Esophagus mucosa (tissue), 1 donor: ENCODE results near the gene CCDC78. TPM values are rescaled to one million over a fixed set of nuclear protein-coding genes. Genes with fewer than 3 reads are reported as not detected.

Experiments used
- ATAC-seq: fragments of 200-7000 bp; cut with Tn5 transposase; one replicate; pipeline ENCODE4 v1.9.1; 2020
- total RNA-seq: library from RNA; stranded (reverse); gene quantifications from one replicate; pipeline ENCODE4 v1.2.4, GENCODE V29; 2023
- donor health status: DM: yes; HTN: yes; CAD: no.

The CCDC78 gene
- total RNA-seq, 1 donor from 2014 or later, result 0.40 TPM

GRCh38 chr16:677316-678190 is 48.7 kb downstream of the CCDC78 start:
- peak; percentile 0 for ATAC-seq

- peak; percentile 67 for ATAC-seq
Observed at GRCh38 chr16:676913-677312, 49.3 kb downstream of the CCDC78 start.

GRCh38 chr16:676565-676902 is 49.7 kb downstream of the CCDC78 start:
- ATAC-seq, result no peak

GRCh38 chr16:675884-676564 is 50.2 kb downstream of the CCDC78 start:
- no peak for ATAC-seq

GRCh38 chr16:674968-675883 is 51.0 kb downstream of the CCDC78 start, which contains the start of gene RHBDL1:
Gene RHBDL1, plus strand, starts transcription at chr16:675671. Its CDS starts 120 bp downstream, at chr16:675791.
- ATAC-seq, result no peak

GRCh38 chr16:674214-674881 is 51.9 kb downstream of the CCDC78 start:
- no peak for ATAC-seq

- ATAC-seq, result no peak
Observed at GRCh38 chr16:673399-673991, 52.7 kb downstream of the CCDC78 start.

GRCh38 chr16:672851-673250 is 53.4 kb downstream of the CCDC78 start:
- no peak for ATAC-seq

Other genes starting within 250 kb of the CCDC78 start
- 27.1 TPM for gene CAPN15, start 198.7 kb downstream of the CCDC78 start, total RNA-seq
- gene PRR35, start 166.0 kb downstream of the CCDC78 start, total RNA-seq, result not detected
- 0.12 TPM for gene NHLRC4, start 159.4 kb downstream of the CCDC78 start, total RNA-seq
- gene PIGQ, start 156.5 kb downstream of the CCDC78 start, total RNA-seq, result 21.0 TPM
- gene RAB40C, start 136.4 kb downstream of the CCDC78 start, total RNA-seq, result 15.5 TPM
- 0.08 TPM for gene WFIKKN1, start 95.5 kb downstream of the CCDC78 start, total RNA-seq
- gene METTL26, start 90.1 kb downstream of the CCDC78 start, total RNA-seq, result 40.2 TPM
- gene MCRIP2, start 84.6 kb downstream of the CCDC78 start, total RNA-seq, result 20.3 TPM
- 17.9 TPM for gene WDR90, start 77.1 kb downstream of the CCDC78 start, total RNA-seq
- gene RHOT2, start 58.3 kb downstream of the CCDC78 start, total RNA-seq, result 58.7 TPM
- gene RHBDL1, start 50.8 kb downstream of the CCDC78 start, total RNA-seq, result 1.0 TPM
- 87.5 TPM for gene STUB1, start 46.0 kb downstream of the CCDC78 start, total RNA-seq
- 31.7 TPM for gene JMJD8, start 42.1 kb downstream of the CCDC78 start, total RNA-seq
- 7.4 TPM for gene WDR24, start 36.0 kb downstream of the CCDC78 start, total RNA-seq
- 15.1 TPM for gene FBXL16, start 20.6 kb downstream of the CCDC78 start, total RNA-seq
- 9.6 TPM for gene METRN, start 11.3 kb downstream of the CCDC78 start, total RNA-seq
- 24.1 TPM for gene ANTKMT, start 5.3 kb downstream of the CCDC78 start, total RNA-seq
- 2.7 TPM for gene HAGHL, start 663 bp upstream of the CCDC78 start, total RNA-seq
- 18.1 TPM for gene CIAO3, start 14.6 kb upstream of the CCDC78 start, total RNA-seq
- 2.8 TPM for gene MSLN, start 34.3 kb upstream of the CCDC78 start, total RNA-seq
- 14.4 TPM for gene RPUSD1, start 61.9 kb upstream of the CCDC78 start, total RNA-seq
- gene CHTF18, start 62.2 kb upstream of the CCDC78 start, total RNA-seq, result 20.2 TPM
- not detected for gene GNG13, start 74.3 kb upstream of the CCDC78 start, total RNA-seq
- gene LMF1, start 244.5 kb upstream of the CCDC78 start, total RNA-seq, result 11.4 TPM